ENCODE data around the gene MAGEH1. TPM values are rescaled to one million over a fixed set of nuclear protein-coding genes. Genes with fewer than 3 reads are reported as not detected.
"Not testable (repeated sequence)": the region's sequence is repeated elsewhere in the genome, so short reads cannot be mapped to it uniquely, and the experiment has no call there.

Gene MAGEH1
- total and polyA plus RNA-seq, 2 of the 8 experiments (the other 6 are each of a cell fraction or from before 2014, with no cell fraction given), result 9.4 to 13.4 TPM

DNA sequence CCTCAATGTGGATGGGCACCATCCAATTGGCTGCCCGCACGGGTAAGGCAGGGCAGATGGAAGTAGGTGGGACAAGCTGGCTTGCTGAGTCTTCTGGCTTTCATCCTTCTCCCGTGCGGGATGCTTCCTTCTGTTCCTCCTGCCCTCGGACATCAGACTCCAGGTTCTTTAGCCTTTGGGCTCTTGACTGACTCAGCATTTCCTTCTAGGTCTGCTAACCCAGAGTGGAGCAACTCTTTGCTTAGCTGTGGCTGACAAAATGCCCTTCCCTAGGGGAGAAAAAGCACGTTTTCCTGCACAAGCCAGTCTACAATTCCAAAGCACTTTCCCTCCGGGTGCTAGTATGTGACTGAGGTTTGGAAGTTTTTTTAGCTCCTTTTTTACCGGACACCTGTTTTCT lies 28.0 kb downstream of the MAGEH1 start:
- H4K5ac ChIP-seq (ENCODE audit: insufficient read length, low read depth, low read length); H4K8ac ChIP-seq (ENCODE audit: extremely low read depth, insufficient read depth, low read length); H4K91ac ChIP-seq (replicated peaks; ENCODE audit: insufficient read length, low read length); H3K4me1 ChIP-seq (replicated peaks in 1 of 4; ENCODE audit: control insufficient read depth in 3 of 4, insufficient read depth in 4 of 4, low read length in 3 of 4); H3K27me3 ChIP-seq (replicated peaks in 1 of 4; ENCODE audit: control insufficient read depth in 3 of 4, extremely low read depth in 1 of 4, insufficient read depth in 3 of 4, low read length in 3 of 4); H3K14ac ChIP-seq (ENCODE audit: insufficient read length); H3K56ac ChIP-seq (replicated peaks; ENCODE audit: insufficient read length, low read depth, low read length); H2BK20ac ChIP-seq (ENCODE audit: low read length); H3K23me2 ChIP-seq (ENCODE audit: low read depth, low read length); H3K79me1 ChIP-seq (ENCODE audit: low read depth, low read length); DNase-seq (ENCODE audit: low read depth in 1 of 2, low spot score in 2 of 2); CTCF ChIA-PET (ENCODE audit: partially characterized antibody); H3K9ac ChIP-seq (replicated peaks in 1 of 4; ENCODE audit: extremely low read depth in 1 of 4, low read depth in 3 of 4, low read length in 3 of 4); H2BK15ac ChIP-seq (ENCODE audit: low read length); H3K4me3 ChIP-seq (ENCODE audit: extremely low read depth in 1 of 4, insufficient read depth in 2 of 4, low read depth in 3 of 4, low read length in 4 of 4); H2AFZ ChIP-seq (ENCODE audit: low read length); H2BK120ac ChIP-seq (replicated peaks; ENCODE audit: low read depth, low read length); H3K23ac ChIP-seq (ENCODE audit: insufficient read length); H3K27ac ChIP-seq (ENCODE audit: low read depth, low read length); H3K4me2 ChIP-seq (ENCODE audit: insufficient read depth in 1 of 2, low read depth in 2 of 2, low read length in 2 of 2); FAIRE-seq; H3K18ac ChIP-seq (ENCODE audit: extremely low read depth, low read length); H3K79me2 ChIP-seq (ENCODE audit: control insufficient read depth in 1 of 2, insufficient read depth in 2 of 2, low read length in 2 of 2); H3K4ac ChIP-seq (replicated peaks; ENCODE audit: insufficient read length, low read depth, low read length); H2AK5ac ChIP-seq (ENCODE audit: low read depth, low read length); H2BK5ac ChIP-seq (ENCODE audit: low read depth, low read length); POLR2A ChIA-PET (ENCODE audit: partially characterized antibody); H4K20me1 ChIP-seq (replicated peaks in 1 of 2; ENCODE audit: control insufficient read depth in 1 of 2, insufficient read depth in 2 of 2, low read length in 2 of 2); H2BK12ac ChIP-seq (ENCODE audit: low read depth, low read length); H3K36me3 ChIP-seq (ENCODE audit: control insufficient read depth in 2 of 4, insufficient read depth in 4 of 4, low read length in 3 of 4); H3K9me3 ChIP-seq (ENCODE audit: insufficient read depth in 2 of 2, low read depth in 1 of 2, low read length in 1 of 2): not testable (repeated sequence)
- WGBS, 2 experiments (ENCODE audit: extremely low coverage in 1 of 2, insufficient coverage in 1 of 2, insufficient read length in 1 of 2, insufficient replicate concordance in 2 of 2, low coverage in 1 of 2, low lambda C conversion rate in 2 of 2, missing lambda C conversion rate in 1 of 2), result 90% methylated on average over 3 of the region's 8 CpGs; no CpG with 5 or more reads in 1 of the 2 experiments
